NCI-H146 (cell line): ENCODE data around the gene HMCES.

ENCODE experiments used
- DNase-seq: peaks from one replicate; lab custom pipeline; 2025; lab: John Stamatoyannopoulos, UW

Gene HMCES, protein sequence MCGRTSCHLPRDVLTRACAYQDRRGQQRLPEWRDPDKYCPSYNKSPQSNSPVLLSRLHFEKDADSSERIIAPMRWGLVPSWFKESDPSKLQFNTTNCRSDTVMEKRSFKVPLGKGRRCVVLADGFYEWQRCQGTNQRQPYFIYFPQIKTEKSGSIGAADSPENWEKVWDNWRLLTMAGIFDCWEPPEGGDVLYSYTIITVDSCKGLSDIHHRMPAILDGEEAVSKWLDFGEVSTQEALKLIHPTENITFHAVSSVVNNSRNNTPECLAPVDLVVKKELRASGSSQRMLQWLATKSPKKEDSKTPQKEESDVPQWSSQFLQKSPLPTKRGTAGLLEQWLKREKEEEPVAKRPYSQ

DNA sequence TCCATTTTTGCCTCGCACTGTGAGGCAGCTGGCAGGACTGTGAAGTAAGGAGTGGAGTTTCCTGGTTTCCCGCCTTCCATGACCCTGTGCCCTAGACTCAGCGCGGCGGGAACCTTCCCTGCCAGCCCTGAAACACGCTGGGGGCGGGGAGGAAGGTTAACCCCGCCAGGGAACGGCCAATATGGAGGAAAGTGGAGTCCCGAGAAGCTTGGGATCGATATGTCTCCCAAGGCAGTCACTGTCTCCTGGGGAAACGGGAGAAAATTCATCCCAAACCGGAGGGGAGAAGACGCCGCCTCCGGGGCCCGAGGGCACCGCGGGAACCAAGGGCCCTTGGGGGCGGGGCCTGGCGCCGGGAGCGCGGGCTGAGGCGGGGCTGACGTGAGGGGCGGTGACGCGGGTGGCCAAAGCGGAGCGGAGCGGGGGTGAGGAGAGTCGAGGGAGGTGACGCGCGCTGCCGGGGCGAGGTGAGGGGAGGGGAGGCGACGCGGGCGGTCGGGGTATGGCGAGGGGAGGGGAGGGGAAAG, at the start of gene HMCES:
TSS of gene HMCES (plus strand) at position 432 of the 527 bp plus-strand sequence. CDS start 863 bp downstream, outside the sequence.
- peak; percentile 97 for DNase-seq

- no peak for DNase-seq
Observed at GRCh38 chr3:129228891-129229585, 49.6 kb upstream of the HMCES start.

GRCh38 chr3:129230311-129231019, 48.2 kb upstream of the HMCES start:
- no peak for DNase-seq

DNA sequence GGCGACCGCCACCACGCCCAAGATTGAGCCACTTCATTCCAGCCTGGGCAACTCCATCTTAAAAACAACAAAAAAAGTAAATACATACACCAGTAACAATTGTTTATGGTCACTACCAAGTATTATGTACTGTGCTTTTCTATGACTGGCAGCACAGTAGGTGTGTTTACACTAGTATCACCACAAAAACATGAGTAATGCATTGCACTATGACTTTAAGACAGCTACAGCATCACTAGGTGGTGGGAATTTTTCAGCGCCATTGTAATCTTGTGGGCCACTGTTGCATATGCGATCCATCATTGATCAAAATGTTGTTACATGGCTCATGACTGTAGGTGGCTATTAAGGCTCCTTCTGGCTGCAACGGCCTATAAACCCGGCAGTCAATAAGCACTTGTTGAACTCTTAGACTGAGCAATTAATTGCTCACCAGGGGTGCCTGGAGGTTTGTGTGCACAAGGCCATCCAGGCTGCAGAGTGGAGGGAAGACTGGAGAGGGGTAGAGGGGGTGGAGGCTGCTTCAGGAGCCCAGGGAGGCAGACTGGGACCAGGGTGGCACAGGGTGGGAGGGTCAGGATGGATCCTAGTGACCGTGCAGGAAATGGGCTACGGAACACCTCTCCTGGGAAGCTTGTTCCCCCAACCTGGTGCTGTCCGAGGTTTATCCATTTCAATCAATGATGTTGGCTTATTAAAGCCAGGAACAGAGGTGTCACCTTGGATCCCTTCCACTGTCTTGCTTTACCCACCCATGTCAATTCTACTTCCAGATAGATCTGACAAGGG, 47.1 kb upstream of the HMCES start:
- peak; percentile 96 for DNase-seq

DNA sequence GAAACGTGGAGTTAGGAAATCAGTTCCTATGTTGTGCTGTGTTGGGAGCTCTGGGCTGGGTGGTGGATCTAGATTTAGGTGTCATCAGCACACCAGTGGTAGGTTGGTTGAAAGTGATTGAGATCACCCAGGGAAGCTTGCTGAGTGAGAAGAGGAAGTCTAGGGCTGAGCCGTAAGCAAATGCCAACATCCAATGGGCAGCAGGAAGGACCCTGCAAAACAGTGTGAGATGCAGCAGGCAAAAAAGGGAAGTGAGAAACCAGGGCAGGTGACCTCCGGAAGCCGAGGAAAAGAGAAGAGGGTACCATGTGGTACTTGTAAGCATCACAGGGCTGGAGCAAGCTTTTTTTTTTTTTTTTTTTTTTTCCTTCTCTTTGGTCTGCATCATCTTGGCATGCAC, 45.1 kb upstream of the HMCES start:
- DNase-seq = no peak

DNA sequence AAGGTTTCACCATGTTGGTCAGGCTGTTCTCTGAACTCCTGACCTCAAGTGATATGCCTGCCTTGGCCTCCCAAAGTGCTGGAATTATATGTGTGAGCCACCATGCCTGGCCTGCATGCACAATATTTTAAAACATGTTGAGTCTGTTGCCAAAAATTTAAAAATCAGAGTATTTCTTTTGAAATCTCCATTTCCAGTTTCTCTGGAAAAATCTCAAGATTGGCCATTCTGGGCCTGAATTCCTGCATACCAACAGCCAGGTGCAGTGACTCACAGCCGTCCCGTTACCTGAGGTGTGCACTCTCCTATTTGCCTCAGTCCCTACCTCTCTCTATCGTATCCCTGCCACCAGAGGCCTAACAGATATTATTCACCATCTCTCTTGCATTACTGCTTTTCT, 44.2 kb upstream of the HMCES start:
- no peak for DNase-seq

GRCh38 chr3:129235344-129235917, 43.2 kb upstream of the HMCES start:
- DNase-seq = no peak

- DNase-seq = no peak
Observed at GRCh38 chr3:129238945-129239705, 39.5 kb upstream of the HMCES start.

DNA sequence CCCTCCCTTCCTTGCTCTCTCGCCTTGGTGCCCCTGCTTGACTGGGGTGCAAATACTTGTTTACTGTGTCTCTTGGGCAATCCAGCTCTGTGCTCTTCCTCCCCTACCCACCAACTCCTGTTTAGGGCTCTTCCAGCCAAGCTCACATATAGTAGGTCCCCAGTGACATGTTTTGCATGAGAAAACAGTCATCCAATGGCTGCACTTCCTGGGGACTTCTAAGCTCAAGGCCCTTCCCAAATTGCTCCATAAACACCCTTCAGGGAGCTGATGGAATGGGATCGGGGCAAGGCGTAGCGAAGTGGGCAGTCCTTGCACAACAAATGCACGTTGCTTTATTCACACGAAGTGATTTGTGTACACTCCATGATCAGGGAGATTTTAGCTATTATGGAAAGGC, 38.7 kb upstream of the HMCES start:
- DNase-seq = no peak

- peak; percentile 37 for DNase-seq
Observed at GRCh38 chr3:129240436-129240835, 38.2 kb upstream of the HMCES start.

DNA sequence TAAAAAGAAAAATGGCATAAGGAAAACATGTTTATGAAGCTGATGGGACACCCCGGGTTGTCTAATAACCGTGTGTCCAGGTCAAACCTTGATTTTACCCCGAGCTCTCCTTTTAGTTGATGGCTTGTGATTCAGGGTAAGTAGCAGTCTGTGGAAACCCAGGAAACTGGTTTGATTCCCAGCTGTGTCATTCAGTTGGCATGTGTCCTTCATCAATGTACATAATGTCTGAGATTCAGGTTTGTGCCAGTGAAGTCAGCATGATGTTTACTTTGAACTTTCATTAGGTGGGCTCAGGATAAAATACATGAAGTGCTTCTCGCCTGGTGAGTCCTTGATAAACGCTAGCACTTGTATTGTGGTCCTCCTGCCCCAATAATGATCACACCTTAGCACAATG, 33.5 kb upstream of the HMCES start:
- no peak for DNase-seq

DNA sequence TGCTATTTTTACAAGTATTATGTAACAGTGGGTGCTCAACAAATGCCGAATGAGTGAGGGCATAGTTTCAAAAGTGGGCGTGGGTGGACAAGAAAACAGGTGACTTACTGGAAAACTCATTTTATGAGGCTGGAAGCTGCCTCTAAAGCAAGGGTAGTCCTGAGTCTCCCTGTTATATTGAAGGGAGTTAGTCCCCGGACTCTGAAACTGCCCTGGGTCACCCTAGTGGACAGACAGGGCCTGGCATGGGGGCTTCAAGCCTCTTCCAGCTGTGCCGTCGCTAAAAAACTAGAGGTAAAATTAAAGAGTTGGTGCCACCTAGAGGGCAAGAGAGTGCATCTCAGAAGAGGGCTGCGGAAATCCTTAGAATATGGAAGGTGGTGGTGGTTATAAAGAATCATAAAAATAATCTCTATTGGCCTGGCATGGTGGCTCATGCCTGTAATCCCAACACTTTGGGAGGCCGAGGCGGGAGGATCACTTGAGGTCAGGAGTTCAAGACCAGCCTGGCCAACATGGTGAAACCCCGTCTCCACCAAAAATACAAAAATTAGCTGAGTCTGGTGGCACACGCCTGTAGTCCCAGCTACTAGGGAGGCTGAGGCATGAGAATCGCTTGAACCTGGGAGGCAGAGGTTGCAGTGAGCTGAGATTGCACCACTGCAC, 32.9 kb upstream of the HMCES start:
- peak; percentile 95 for DNase-seq

- DNase-seq = no peak
Observed at GRCh38 chr3:129246636-129247035, 32.0 kb upstream of the HMCES start.

- DNase-seq = no peak
Observed at GRCh38 chr3:129248286-129248979, 30.2 kb upstream of the HMCES start.

DNA sequence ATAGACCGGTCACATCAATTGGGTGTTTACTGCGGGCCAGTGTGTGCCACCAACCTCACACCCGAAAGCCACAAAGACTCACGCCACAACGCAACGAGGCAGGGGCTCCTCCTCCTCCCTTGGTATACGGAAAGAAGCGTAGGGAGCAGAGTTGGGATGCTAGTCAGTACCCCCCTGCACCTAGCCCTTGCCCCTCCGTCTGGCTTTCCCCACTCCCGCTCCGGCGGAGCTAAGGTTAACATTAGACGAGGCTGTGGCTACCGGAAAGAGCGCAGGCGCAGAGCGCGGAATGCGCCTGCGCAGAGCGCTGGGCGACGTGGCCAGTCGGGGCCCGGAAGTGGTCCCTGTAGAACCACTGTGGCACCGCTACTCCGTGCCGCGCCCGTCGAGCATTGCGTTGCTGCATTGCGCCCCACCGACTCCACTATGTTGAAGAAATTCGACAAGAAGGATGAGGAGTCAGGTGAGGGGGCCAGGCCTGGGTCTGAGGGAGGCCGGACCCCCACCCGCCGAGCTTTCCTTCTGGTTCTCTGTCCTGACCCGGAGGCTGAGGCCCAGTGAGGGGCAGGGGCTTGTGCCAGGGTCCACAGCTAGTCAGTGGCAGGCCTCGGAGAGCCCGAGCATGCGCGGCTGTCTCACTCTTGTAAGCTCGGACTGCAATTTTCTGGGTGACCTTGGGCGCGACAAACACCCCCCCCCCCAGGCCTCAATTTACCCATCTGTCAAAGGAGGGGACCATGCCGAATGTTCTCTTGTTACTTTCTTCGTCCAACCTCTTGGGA, 29.2 kb upstream of the HMCES start, which contains the start of gene COPG1:
TSS of gene COPG1 (plus strand) at position 323 of the 782 bp plus-strand sequence. CDS start at position 427, 104 bp downstream.
- peak; percentile 91 for DNase-seq

GRCh38 chr3:129252748-129253147, 25.9 kb upstream of the HMCES start:
- DNase-seq = no peak

DNA sequence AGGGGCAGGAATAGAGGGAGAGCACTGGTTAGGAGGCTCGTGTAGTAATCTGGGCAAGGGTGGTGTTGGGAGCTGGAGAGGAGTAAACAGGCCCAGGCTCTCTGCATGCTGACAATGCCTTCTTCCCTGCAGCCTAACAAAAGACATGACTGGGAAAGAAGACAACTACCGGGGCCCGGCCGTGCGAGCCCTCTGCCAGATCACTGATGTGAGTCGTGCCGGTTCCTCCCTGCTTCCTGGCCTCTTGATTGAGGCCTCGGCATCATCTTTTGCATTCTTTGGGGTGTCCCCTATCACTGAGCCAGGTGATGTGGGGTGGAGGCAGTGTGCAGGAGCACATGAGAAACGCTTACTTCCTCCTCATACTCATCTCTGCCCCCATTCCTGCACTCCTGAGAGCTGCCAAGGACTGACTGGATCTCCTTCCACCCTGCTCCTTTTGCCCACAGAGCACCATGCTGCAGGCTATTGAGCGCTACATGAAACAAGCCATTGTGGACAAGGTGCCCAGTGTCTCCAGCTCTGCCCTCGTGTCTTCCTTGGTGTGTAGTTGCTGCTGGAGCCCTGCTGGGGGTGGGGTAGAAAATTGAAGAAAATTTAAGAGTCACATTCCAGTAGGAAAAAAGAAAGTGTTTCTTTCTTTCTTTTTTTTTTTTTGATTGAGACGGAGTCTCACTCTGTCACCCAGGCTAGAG, 24.0 kb upstream of the HMCES start:
- DNase-seq = no peak

DNA sequence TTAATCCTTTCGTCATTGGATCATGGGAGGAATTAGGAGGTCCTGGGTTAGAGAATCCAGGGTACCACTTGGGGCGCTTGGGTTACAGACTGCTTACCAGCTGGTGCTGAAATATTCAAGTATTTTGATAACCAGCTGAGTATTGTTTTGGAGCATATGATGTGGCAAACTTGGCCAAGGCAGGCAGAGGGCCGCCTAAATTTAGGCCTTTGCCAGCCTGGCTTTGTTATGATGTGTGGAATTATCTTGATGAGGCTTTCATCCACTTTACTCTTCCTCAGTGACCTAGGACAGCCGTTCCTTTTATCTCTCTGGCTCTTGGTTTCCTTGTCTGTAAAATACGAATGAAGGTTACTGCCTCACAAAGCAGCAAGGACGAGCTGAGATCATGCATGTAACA, 22.4 kb upstream of the HMCES start:
- DNase-seq = no peak
